Memory B cell (primary cell): ENCODE data around the gene ADAMTS1.

Source experiments
- ATAC-seq: fragments of 150-1000 bp; cut with Tn5 transposase; 2 replicates; pipeline ENCODE4 v1.10.0; 2021; ENCODE audit warnings: low read depth, mild to moderate bottlenecking, moderate library complexity
- DNase-seq, 2 donors: peaks; one replicate each; pipeline ENCODE4 v3.0.0; 2022; ENCODE audit warnings: low spot score in 2 of 2
- H3K27ac Mint-ChIP-seq: one replicate; pipeline ENCODE4 v1.8.0; 2022; ENCODE audit warnings: mild to moderate bottlenecking, moderate library complexity, mixed read lengths
- H3K27me3 Mint-ChIP-seq: one replicate; pipeline ENCODE4 v1.8.0; 2022; ENCODE audit warnings: mixed read lengths
- H3K36me3 Mint-ChIP-seq: one replicate; pipeline ENCODE4 v1.8.0; 2022; ENCODE audit warnings: mild to moderate bottlenecking, mixed read lengths
- H3K4me1 Mint-ChIP-seq: one replicate; pipeline ENCODE4 v1.8.0; 2022; ENCODE audit warnings: mixed read lengths
- H3K4me3 Mint-ChIP-seq: one replicate; pipeline ENCODE4 v1.8.0; 2022; ENCODE audit warnings: mild to moderate bottlenecking, moderate library complexity, mixed read lengths
- H3K9me3 Mint-ChIP-seq: one replicate; pipeline ENCODE4 v1.8.0; 2022; ENCODE audit warnings: mixed read lengths

Gene ADAMTS1

GRCh38 chr21:26851109-26851944, 6.1 kb upstream of the ADAMTS1 start:
- H3K9me3 Mint-ChIP-seq = no peaks in the 10 kb centered on the region
- ATAC-seq (no peak), DNase-seq (no peak)
- no peak overlapping the region for H3K4me3 Mint-ChIP-seq
- H3K36me3 Mint-ChIP-seq = no peaks in the 10 kb centered on the region
- no peak overlapping the region for H3K27ac Mint-ChIP-seq
- H3K27me3 Mint-ChIP-seq = peaks cover 18% of the 10 kb centered on the region
- peaks cover 10% of the 10 kb centered on the region for H3K4me1 Mint-ChIP-seq

GRCh38 chr21:26850116-26850643, 5.0 kb upstream of the ADAMTS1 start:
- H3K4me3 Mint-ChIP-seq = no peak overlapping the region

GRCh38 chr21:26849428-26850115, 4.4 kb upstream of the ADAMTS1 start:
- no peak overlapping the region for H3K4me3 Mint-ChIP-seq
- H3K36me3 Mint-ChIP-seq = peaks cover 1% of the 10 kb centered on the region
- H3K27me3 Mint-ChIP-seq = peaks cover 20% of the 10 kb centered on the region
- H3K4me1 Mint-ChIP-seq = peaks cover 17% of the 10 kb centered on the region
- no peak overlapping the region for H3K27ac Mint-ChIP-seq
- ATAC-seq = no peak
- no peak for DNase-seq
- H3K9me3 Mint-ChIP-seq = no peaks in the 10 kb centered on the region

More at GRCh38 chr21:26850116-26850643, 5.0 kb upstream of the ADAMTS1 start:
- DNase-seq (no peak), ATAC-seq (no peak)
- Mint-ChIP-seq H3K4me1 (peaks cover 17% of the 10 kb centered on the region), H3K27me3 (peaks cover 20% of the 10 kb centered on the region), H3K9me3 (no peaks in the 10 kb centered on the region), H3K27ac (no peak overlapping the region), H3K36me3 (peaks cover 1% of the 10 kb centered on the region)

- ATAC-seq = no peak
- peaks cover 23% of the 10 kb centered on the region for H3K4me1 Mint-ChIP-seq
- peaks cover 29% of the 10 kb centered on the region for H3K27me3 Mint-ChIP-seq
- H3K36me3 Mint-ChIP-seq = peaks cover 1% of the 10 kb centered on the region
- no peak overlapping the region for H3K4me3 Mint-ChIP-seq
- no peaks in the 10 kb centered on the region for H3K9me3 Mint-ChIP-seq
- no peak overlapping the region for H3K27ac Mint-ChIP-seq
- DNase-seq = no peak
Observed at GRCh38 chr21:26847921-26848320, 2.7 kb upstream of the ADAMTS1 start.

- Mint-ChIP-seq H3K36me3 (peaks cover 1% of the 10 kb centered on the region), H3K4me3 (peak overlapping the region; percentile 43), H3K27me3 (peaks cover 29% of the 10 kb centered on the region), H3K4me1 (peaks cover 23% of the 10 kb centered on the region), H3K27ac (no peak overlapping the region), H3K9me3 (no peaks in the 10 kb centered on the region)
- no peak for ATAC-seq
- DNase-seq = no peak
Observed at GRCh38 chr21:26847002-26847401, 1.8 kb upstream of the ADAMTS1 start.

- Mint-ChIP-seq H3K36me3 (peaks cover 1% of the 10 kb centered on the region), H3K27ac (no peak overlapping the region), H3K4me1 (peaks cover 23% of the 10 kb centered on the region), H3K4me3 (peak overlapping the region; percentile 70), H3K27me3 (peaks cover 29% of the 10 kb centered on the region), H3K9me3 (peaks cover 3% of the 10 kb centered on the region)
- no peak for ATAC-seq
- no peak for DNase-seq
Observed at GRCh38 chr21:26846036-26846931, 1.1 kb upstream of the ADAMTS1 start.

- H3K4me3 Mint-ChIP-seq = peak overlapping the region; percentile 70
- no peak for DNase-seq
- no peak for ATAC-seq
- H3K36me3 Mint-ChIP-seq = peaks cover 1% of the 10 kb centered on the region
- peaks cover 23% of the 10 kb centered on the region for H3K4me1 Mint-ChIP-seq
- peaks cover 3% of the 10 kb centered on the region for H3K9me3 Mint-ChIP-seq
- no peak overlapping the region for H3K27ac Mint-ChIP-seq
- peaks cover 30% of the 10 kb centered on the region for H3K27me3 Mint-ChIP-seq
Observed at GRCh38 chr21:26845759-26846035, 488 bp upstream of the ADAMTS1 start.

GRCh38 chr21:26844258-26845065, 747 bp downstream of the ADAMTS1 start:
- ATAC-seq = no peak
- no peak overlapping the region for H3K27ac Mint-ChIP-seq
- peaks cover 3% of the 10 kb centered on the region for H3K9me3 Mint-ChIP-seq

GRCh38 chr21:26843933-26844257, 1.3 kb downstream of the ADAMTS1 start:
- DNase-seq (no peak), ATAC-seq (no peak)
- peaks cover 23% of the 10 kb centered on the region for H3K4me1 Mint-ChIP-seq
- H3K4me3 Mint-ChIP-seq = no peak overlapping the region
- H3K9me3 Mint-ChIP-seq = peaks cover 3% of the 10 kb centered on the region
- H3K36me3 Mint-ChIP-seq = peaks cover 1% of the 10 kb centered on the region
- peaks cover 36% of the 10 kb centered on the region for H3K27me3 Mint-ChIP-seq
- no peak overlapping the region for H3K27ac Mint-ChIP-seq

More at GRCh38 chr21:26844258-26845065, 747 bp downstream of the ADAMTS1 start:
- Mint-ChIP-seq H3K4me3 (peak overlapping the region; percentile 57), H3K27me3 (peaks cover 36% of the 10 kb centered on the region), H3K4me1 (peaks cover 23% of the 10 kb centered on the region), H3K36me3 (peaks cover 1% of the 10 kb centered on the region)
- no peak for DNase-seq

- ATAC-seq (no peak), DNase-seq (no peak)
- Mint-ChIP-seq H3K27ac (no peak overlapping the region), H3K4me1 (peaks cover 23% of the 10 kb centered on the region), H3K36me3 (peaks cover 1% of the 10 kb centered on the region), H3K9me3 (peaks cover 3% of the 10 kb centered on the region), H3K27me3 (peaks cover 38% of the 10 kb centered on the region), H3K4me3 (no peak overlapping the region)
Observed at GRCh38 chr21:26842974-26843932, 2.0 kb downstream of the ADAMTS1 start.

- Mint-ChIP-seq H3K27ac (no peak overlapping the region), H3K9me3 (peaks cover 3% of the 10 kb centered on the region), H3K4me1 (peaks cover 20% of the 10 kb centered on the region), H3K36me3 (peaks cover 1% of the 10 kb centered on the region), H3K4me3 (no peak overlapping the region), H3K27me3 (peaks cover 36% of the 10 kb centered on the region)
- ATAC-seq = no peak
- DNase-seq = no peak
Observed at GRCh38 chr21:26842300-26842699, 2.9 kb downstream of the ADAMTS1 start.

- Mint-ChIP-seq H3K27me3 (peaks cover 28% of the 10 kb centered on the region), H3K4me3 (no peak overlapping the region), H3K27ac (no peak overlapping the region), H3K9me3 (peaks cover 3% of the 10 kb centered on the region), H3K4me1 (peaks cover 10% of the 10 kb centered on the region), H3K36me3 (peaks cover 1% of the 10 kb centered on the region)
- DNase-seq (no peak), ATAC-seq (no peak)
Observed at GRCh38 chr21:26840912-26841311, 4.3 kb downstream of the ADAMTS1 start.
